Endothelial cell of umbilical vein (primary cell): Measurements from ENCODE around the gene KLC1. TPM values are rescaled to one million over a fixed set of nuclear protein-coding genes. Genes with fewer than 3 reads are reported as not detected.

ENCODE experiments used
- BruUV-seq: library from RNA; stranded (reverse); fragments of 400-500 nt; replicated peaks from 2 replicates; lab custom pipeline; 2021; lab: Mats Ljungman, UMichigan
- CTCF ChIA-PET: fragments of 300-600, 350-600 bp; sonication (Branson Sonifier 250); formaldehyde crosslinking; loops from one replicate; lab custom pipeline; 2021; ENCODE audit warnings: antibody characterized with exemption, inconsistent platforms; lab: Charles Lee
- POLR2A ChIA-PET: fragments of 300-600, 350-600 bp; sonication (Branson Sonifier 250); formaldehyde crosslinking; loops from one replicate; lab custom pipeline; 2021; ENCODE audit warnings: antibody characterized with exemption, inconsistent platforms; lab: Charles Lee
- DNase-seq: peaks from one replicate; pipeline ENCODE4 v3.0.0-alpha.2; 2011; ENCODE audit warnings: low read depth, low spot score
- FAIRE-seq: peaks from 2 replicates; lab custom pipeline; 2011; peaks lifted over from hg19 to GRCh38; lab: Jason Lieb, UNC
- H2AFZ ChIP-seq: 2 replicates; pipeline ENCODE4 v1.6.0; 2012; ENCODE audit warnings: low read depth, low read length, control low read depth, inconsistent platforms
- H3K27ac ChIP-seq: 2 replicates; pipeline ENCODE4 v1.5.1; 2011; ENCODE audit warnings: low read depth, mild to moderate bottlenecking, control low read depth, low read length, moderate library complexity; ENCODE audit not compliant: insufficient read depth
- H3K27me3 ChIP-seq, 2 experiments: 2 replicates each; pipeline versions ENCODE4 v1.6.0 to v1.6.1; 2011; ENCODE audit warnings: low read length in 2 of 2, mixed read lengths in 1 of 2; ENCODE audit not compliant: control insufficient read depth in 2 of 2, insufficient read depth in 2 of 2
- H3K36me3 ChIP-seq, 2 experiments: 2 replicates in 1 of 2; 3 replicates in 1 of 2; pipeline ENCODE4 v1.5.1; 2011; ENCODE audit warnings: low read length in 2 of 2, mild to moderate bottlenecking in 1 of 2, moderate library complexity in 1 of 2; ENCODE audit not compliant: control insufficient read depth in 2 of 2, insufficient read depth in 2 of 2; ENCODE audit errors: extremely low read depth in 1 of 2
- H3K4me1 ChIP-seq: 3 replicates; pipeline ENCODE4 v1.5.1; 2011; ENCODE audit warnings: mild to moderate bottlenecking, low read length; ENCODE audit not compliant: control insufficient read depth, insufficient read depth; ENCODE audit errors: extremely low read depth
- H3K4me2 ChIP-seq: 2 replicates; pipeline ENCODE4 v1.6.1; 2011; ENCODE audit warnings: low read length, control low read depth, mixed read lengths; ENCODE audit not compliant: insufficient read depth
- H3K4me3 ChIP-seq, 3 experiments: fragments of 200-600 bp in 1 of 3; sonication (generic), shearing (Covaris generic) in 1 of 3; replicated peaks in 1 of 3; 2 replicates each; pipeline ENCODE4 v1.5.1; 2011 to 2016; ENCODE audit warnings: control low read depth in 3 of 3, low read length in 3 of 3, mild to moderate bottlenecking in 2 of 3, inconsistent platforms in 1 of 3, low read depth in 1 of 3, moderate library complexity in 1 of 3; ENCODE audit not compliant: insufficient read depth in 1 of 3
- H3K79me2 ChIP-seq: 2 replicates; pipeline ENCODE4 v1.6.0; 2012; ENCODE audit warnings: low read length, inconsistent platforms; ENCODE audit not compliant: control insufficient read depth, insufficient read depth
- H3K9ac ChIP-seq: replicated peaks from 2 replicates; pipeline ENCODE3; 2011; ENCODE audit warnings: low read length, control low read depth; ENCODE audit not compliant: insufficient read depth; ENCODE audit errors: extremely low read depth
- H3K9me1 ChIP-seq: replicated peaks from 3 replicates; pipeline ENCODE4 v1.6.0; 2011; ENCODE audit warnings: mild to moderate bottlenecking, low read length; ENCODE audit not compliant: control insufficient read depth, insufficient read depth; ENCODE audit errors: extremely low read depth
- H3K9me3 ChIP-seq: replicated peaks from 2 replicates; pipeline ENCODE4 v1.5.1; 2012; ENCODE audit warnings: low read length, inconsistent platforms; ENCODE audit not compliant: control insufficient read depth, insufficient read depth
- H4K20me1 ChIP-seq: replicated peaks from 2 replicates; pipeline ENCODE3; 2011; ENCODE audit warnings: mild to moderate bottlenecking, low read length; ENCODE audit not compliant: control insufficient read depth, insufficient read depth; ENCODE audit errors: extremely low read depth
- CTCF ChIP-seq, 2 donors: IDR thresholded peaks; 1 replicate in 1 of 2; 2 replicates in 1 of 2; pipeline ENCODE4 v1.5.1; 2011; ENCODE audit warnings: low read length in 2 of 2, mild to moderate bottlenecking in 2 of 2, moderate library complexity in 2 of 2, control low read depth in 1 of 2, inconsistent platforms in 1 of 2, low read depth in 1 of 2; ENCODE audit not compliant: insufficient read depth in 1 of 2; ENCODE audit errors: extremely low read depth in 1 of 2
- EZH2 ChIP-seq: IDR thresholded peaks from 2 replicates; pipeline ENCODE4 v1.6.1; 2012; ENCODE audit warnings: borderline replicate concordance, low read depth, mild to moderate bottlenecking, moderate library complexity, low read length, inconsistent platforms; ENCODE audit not compliant: severe bottlenecking
- FOS ChIP-seq: IDR thresholded peaks from 2 replicates; pipeline ENCODE4 v1.6.1; 2011; ENCODE audit warnings: mild to moderate bottlenecking, low read length, moderate library complexity, borderline replicate concordance; ENCODE audit not compliant: insufficient read depth
- GATA2 ChIP-seq: IDR thresholded peaks from 2 replicates; pipeline ENCODE4 v1.7.0; 2011; ENCODE audit warnings: low read depth, mild to moderate bottlenecking, moderate library complexity, mixed read lengths, low read length; ENCODE audit not compliant: insufficient read length, insufficient read depth
- JUN ChIP-seq: IDR thresholded peaks from 2 replicates; pipeline ENCODE4 v1.6.1; 2011; ENCODE audit warnings: borderline replicate concordance, low read depth; ENCODE audit not compliant: insufficient read length, insufficient read depth
- MAX ChIP-seq: IDR thresholded peaks from 2 replicates; pipeline ENCODE4 v1.6.1; 2011; ENCODE audit not compliant: insufficient read depth, insufficient read length
- MYC ChIP-seq: IDR thresholded peaks from one replicate; pipeline ENCODE4 v1.6.1; 2011; ENCODE audit warnings: mild to moderate bottlenecking, low read depth, low read length
- POLR2A ChIP-seq: IDR thresholded peaks from 2 replicates; pipeline ENCODE4 v1.6.1; 2012; ENCODE audit warnings: low read depth, mild to moderate bottlenecking, control low read depth, low read length
- POLR2AphosphoS5 ChIP-seq: IDR thresholded peaks from 2 replicates; pipeline ENCODE4 v1.6.1; 2012; ENCODE audit warnings: low read depth, mild to moderate bottlenecking, control low read depth, low read length, moderate library complexity; ENCODE audit not compliant: insufficient read depth
- dilution Hi-C: fragments of 300-500 bp; cut with MboI; formaldehyde crosslinking; loops from one replicate; pipeline ENCODE4 v1.15.0; 2019; ENCODE audit warnings: low sequenced_read_pairs; ENCODE audit not compliant: extremely low pct_ligation_motif_present
- intact Hi-C: fragments of 100-400 bp; cut with micrococcal nuclease; formaldehyde crosslinking; loops from one replicate; pipeline ENCODE4 v1.10.0; 2022
- polyA plus RNA-seq, 4 experiments: library from polyadenylated mRNA; depleted of rRNA in 3 of 4; stranded (reverse) in 3 of 4; unstranded in 1 of 4; fragments of >200 nt; gene quantifications; 2 replicates each; pipeline versions ENCODE4 v1.2.1 to v1.2.3, GENCODE V29; 2011 to 2012; ENCODE audit warnings: missing spikeins in 1 of 4
- total RNA-seq: library from RNA; stranded (reverse); gene quantifications from 2 replicates; pipeline ENCODE4 v1.2.3, GENCODE V29; 2021

Gene KLC1
- total and polyA plus RNA-seq, 2 donors (not counting 3 experiments of a cell fraction or from before 2014, with no cell fraction given), result 124 to 233 TPM

GRCh38 chr14:103600503-103600902 lies 28.5 kb upstream of the KLC1 start:
- POLR2A ChIA-PET, result no interaction called here
- no peak for FAIRE-seq

More at GRCh38 chr14:103600503-103600902, 28.5 kb upstream of the KLC1 start:
- H3K9me1 ChIP-seq, result no peaks in the 10 kb centered on the region
- no peak for DNase-seq
- H3K4me2 ChIP-seq, result no peak overlapping the region
- H3K79me2 ChIP-seq, result no peaks in the 10 kb centered on the region
- no peaks in the 10 kb centered on the region for H3K9me3 ChIP-seq
- no peaks in the 10 kb centered on the region for H3K36me3 ChIP-seq
- H3K4me1 ChIP-seq, result no peaks in the 10 kb centered on the region
- H3K27ac ChIP-seq, result no peak overlapping the region
- no peak for TF ChIP-seq POLR2AphosphoS5
- TF ChIP-seq CTCF (IDR thresholded peaks at IDR 0.05; ENCODE audit: extremely low read depth in 1 of 2, insufficient read depth in 1 of 2, low read depth in 1 of 2, low read length in 2 of 2), result no peak
- TF ChIP-seq JUN, result no peak
- TF ChIP-seq EZH2, result no peak
- no peak for TF ChIP-seq FOS
- TF ChIP-seq MYC, result no peak
- TF ChIP-seq MAX, result no peak
- TF ChIP-seq POLR2A, result no peak
- no peak for TF ChIP-seq GATA2
- intact Hi-C loops, result no loop called here
- H2AFZ ChIP-seq, result no peak overlapping the region
- H3K9ac ChIP-seq, result no peak overlapping the region
- dilution Hi-C loops, result no loop called here
- CTCF ChIA-PET, result interaction anchor here (1.0 to 1.2 kb wide), 2 partner anchors 11 to 13 kb away, joined by 3 to 4 read pairs; no protein-coding TSS in a partner anchor
- H4K20me1 ChIP-seq, result no peaks in the 10 kb centered on the region
- H3K27me3 ChIP-seq, result no peaks in the 10 kb centered on the region
- no TSS peak for BruUV-seq
- H3K4me3 ChIP-seq, result no peak overlapping the region
